Adrenal gland (tissue), 12 donors: ENCODE data around the gene APRT. TPM values are rescaled to one million over a fixed set of nuclear protein-coding genes. Genes with fewer than 3 reads are reported as not detected.
A peak's percentile ranks its signal among the peaks of the same experiment; 100 is the strongest.

ENCODE experiments used
- DNase-seq, 7 donors: peaks; one replicate each; pipeline ENCODE4 v3.0.0-alpha.2; 2019 to 2020
- H3K27ac ChIP-seq, 5 donors: fragments of 200-600 bp; sonication (generic) in 4 of 5; 1 replicate in 3 of 5; 2 replicates in 2 of 5; pipeline versions ENCODE4 v1.5.1 to v1.8.0; 2016 to 2020; ENCODE audit warnings: mild to moderate bottlenecking in 1 of 5
- H3K27me3 ChIP-seq: fragments of 200-600 bp; 2 replicates; pipeline ENCODE4 v1.8.0; 2021
- H3K36me3 ChIP-seq, 2 donors: fragments of 200-600 bp; replicated peaks in 1 of 2; 1 replicate in 1 of 2; 2 replicates in 1 of 2; pipeline versions ENCODE4 v1.5.1 to v1.8.0; 2018 to 2022
- H3K4me1 ChIP-seq, 2 donors: fragments of 200-600 bp; replicated peaks in 1 of 2; 1 replicate in 1 of 2; 2 replicates in 1 of 2; pipeline versions ENCODE4 v1.5.1 to v1.8.0; 2018 to 2021
- H3K4me3 ChIP-seq, 4 donors: fragments of 200-600 bp; sonication (generic) in 3 of 4; one replicate each; pipeline ENCODE4 v1.5.1; 2016 to 2018
- H3K9me3 ChIP-seq, 3 donors: fragments of 200-600 bp; sonication (generic) in 1 of 3; replicated peaks in 1 of 3; 1 replicate in 2 of 3; 2 replicates in 1 of 3; pipeline versions ENCODE4 v1.5.1 to v1.8.0; 2016 to 2021
- CTCF ChIP-seq, 6 experiments: fragments of 450-650 bp in 4 of 6; fragments of 200-600 bp in 2 of 6; sonication (generic) in 1 of 6; IDR thresholded peaks; 1 replicate in 5 of 6; 2 replicates in 1 of 6; pipeline versions ENCODE4 v1.5.1 to v1.8.0; 2016 to 2021; ENCODE audit warnings: antibody characterized with exemption in 6 of 6, mild to moderate bottlenecking in 2 of 6, moderate library complexity in 1 of 6
- POLR2A ChIP-seq, 2 donors: fragments of 450-650 bp; IDR thresholded peaks; one replicate each; pipeline ENCODE4 v1.6.1; 2017; ENCODE audit warnings: antibody characterized with exemption in 2 of 2, mild to moderate bottlenecking in 2 of 2, moderate library complexity in 1 of 2
- WGBS, 4 donors: extraction: QIAGEN DNeasy Blood & Tissue Kit in 2 of 4; methylation state at CpG; one replicate each; pipeline versions ENCODE4 v1.1.5 to v1.1.7; 2013 to 2017; 5-methylcytosine and 5-hydroxymethylcytosine counted together
- intact Hi-C, 2 donors: fragments of 100-400 bp; cut with DNase I; formaldehyde crosslinking; loops; one replicate each; pipeline versions ENCODE4 v1.14.1 to v1.15.0; 2022 to 2023
- polyA plus RNA-seq, 3 donors: library from polyadenylated mRNA; stranded (reverse); fragments of 200-250 nt in 2 of 3; fragments of 350-450 nt in 1 of 3; fragmentation: Illumina TruSeq in 1 of 3; extraction: RNeasy Lipid Tissue Mini Kit (QIAGEN cat#74804) in 1 of 3; gene quantifications; one replicate each; pipeline ENCODE4 v1.2.3, GENCODE V29; 2013 to 2014
- total RNA-seq, 9 donors: library from RNA; depleted of rRNA in 4 of 9; stranded (reverse); fragments of >200 nt in 4 of 9; fragments of 120-200 nt in 1 of 9; fragmentation: NEBNext Ultra II Directional in 1 of 9; extraction: Animal tissue kit (Norgen Biotek cat#: 25700) in 1 of 9; gene quantifications; one replicate each; pipeline versions ENCODE4 v1.1.0 to v1.2.4, GENCODE V29; 2013 to 2023
- donor health status: healthy with polysubstance abuse.
- donor health status: Bipolar disorder and iron deficiency.
- donor health status: DM: yes; HTN: yes; CAD: no.
- donor health status: DM: no; HTN: no; CAD: no.
- donor health status: DM: no; HTN: no; CAD: no.
- donor health status: DM: yes; HTN: yes; CAD: no.

APRT gene
- total and polyA plus RNA-seq, 12 donors = 116 to 297 (median 181) TPM

GRCh38 chr16:88812513-88813268 is 963 bp upstream of the APRT start:
- H3K27me3 ChIP-seq = no peaks in the 10 kb centered on the region
- TF ChIP-seq CTCF (IDR thresholded peaks at IDR 0.05) (peak in 1 of 6 experiments; percentile 12), POLR2A (IDR thresholded peaks at IDR 0.05) (no peak)
- intact Hi-C loops = no loop called here
- H3K27ac ChIP-seq = peak overlapping the region; percentile 77 to 99 (median 91)
- WGBS, 4 donors = 42 to 50% (median 45%) methylated on average over 27 to 37 of the region's 37 CpGs
- H3K4me1 ChIP-seq = peaks cover 23 to 29% of the 10 kb centered on the region in 2 donors
- no peaks in the 10 kb centered on the region for H3K9me3 ChIP-seq
- H3K36me3 ChIP-seq = no peaks in the 10 kb centered on the region
- DNase-seq = peak; percentile 39 to 82 (median 69)
- H3K4me3 ChIP-seq = peak overlapping the region in 2 of 4 donors; percentile 26 to 92

GRCh38 chr16:88810912-88811768 is 588 bp downstream of the APRT start:
- H3K27ac ChIP-seq = peak overlapping the region; percentile 77 to 99 (median 91)
- DNase-seq = peak; percentile 76 to 89 (median 84)
- H3K4me1 ChIP-seq = peaks cover 23 to 29% of the 10 kb centered on the region in 2 donors
- intact Hi-C loops = no loop called here
- H3K36me3 ChIP-seq = no peaks in the 10 kb centered on the region
- H3K9me3 ChIP-seq = no peaks in the 10 kb centered on the region
- peak overlapping the region; percentile 41 to 92 (median 54) for H3K4me3 ChIP-seq
- 0 to 1% (median 0%) methylated on average over 2 to 65 of the region's 65 CpGs for WGBS, 4 donors
- H3K27me3 ChIP-seq = no peaks in the 10 kb centered on the region
- TF ChIP-seq POLR2A (IDR thresholded peaks at IDR 0.05) (peak; percentile 17 to 71), CTCF (IDR thresholded peaks at IDR 0.05) (no peak)

- Histone ChIP-seq H3K9me3 (no peaks in the 10 kb centered on the region), H3K4me3 (peak overlapping the region in 2 of 4 donors; percentile 6 to 92), H3K27ac (peak overlapping the region in 4 of 5 donors; percentile 77 to 99 (median 92)), H3K4me1 (peaks cover 23 to 29% of the 10 kb centered on the region in 2 donors), H3K36me3 (no peaks in the 10 kb centered on the region), H3K27me3 (no peaks in the 10 kb centered on the region)
- intact Hi-C loops = no loop called here
- WGBS, 4 donors = 21 to 44% (median 23%) methylated on average over 5 to 12 of the region's 12 CpGs
- DNase-seq = no peak
- TF ChIP-seq POLR2A (IDR thresholded peaks at IDR 0.05) = no peak
- no peak for TF ChIP-seq CTCF (IDR thresholded peaks at IDR 0.05)
Measured at GRCh38 chr16:88810166-88810911, 1.4 kb downstream of the APRT start.
